Esophagus squamous epithelium (tissue), 5 donors: Measurements from ENCODE around the gene ZNF672. TPM values are rescaled to one million over a fixed set of nuclear protein-coding genes. Genes with fewer than 3 reads are reported as not detected.
A peak's percentile ranks its signal among the peaks of the same experiment; 100 is the strongest.

Experiments
- DNase-seq: peaks from one replicate; lab custom pipeline; 2025; lab: John Stamatoyannopoulos, UW
- H3K27ac ChIP-seq, 4 donors: fragments of 200-600 bp; sonication (generic); one replicate each; pipeline ENCODE4 v1.5.1; 2016 to 2019; ENCODE audit warnings: mild to moderate bottlenecking in 1 of 4
- H3K27me3 ChIP-seq, 4 donors: fragments of 200-600 bp; sonication (generic); 1 replicate in 3 of 4; 2 replicates in 1 of 4; pipeline versions ENCODE4 v1.5.1 to v1.6.0; 2017 to 2021; ENCODE audit warnings: antibody characterized with exemption in 1 of 4
- H3K36me3 ChIP-seq, 3 donors: fragments of 200-600 bp; sonication (generic); one replicate each; pipeline ENCODE4 v1.5.1; 2016 to 2019
- H3K4me1 ChIP-seq, 3 donors: fragments of 200-600 bp; sonication (generic); one replicate each; pipeline ENCODE4 v1.5.1; 2017 to 2019
- H3K4me3 ChIP-seq, 4 donors: fragments of 200-600 bp; sonication (generic); 1 replicate in 3 of 4; 2 replicates in 1 of 4; pipeline ENCODE4 v1.5.1; 2016 to 2019; ENCODE audit warnings: mild to moderate bottlenecking in 2 of 4, moderate library complexity in 1 of 4
- H3K9me3 ChIP-seq, 3 donors: fragments of 200-600 bp; sonication (generic); one replicate each; pipeline ENCODE4 v1.5.1; 2016 to 2019
- CTCF ChIP-seq, 6 experiments: fragments of 450-650 bp in 4 of 6; fragments of 200-600 bp in 2 of 6; sonication (generic) in 2 of 6; IDR thresholded peaks; one replicate each; pipeline ENCODE4 v1.5.1; 2016 to 2019; ENCODE audit warnings: antibody characterized with exemption in 6 of 6, mild to moderate bottlenecking in 4 of 6, moderate library complexity in 4 of 6
- POLR2A ChIP-seq, 4 donors: fragments of 450-650 bp; IDR thresholded peaks; one replicate each; pipeline ENCODE4 v1.6.1; 2017; ENCODE audit warnings: antibody characterized with exemption in 4 of 4, mild to moderate bottlenecking in 4 of 4, moderate library complexity in 3 of 4
- WGBS, 2 donors: methylation state at CpG; one replicate each; pipeline ENCODE4 v1.1.5; 2018; 5-methylcytosine and 5-hydroxymethylcytosine counted together
- intact Hi-C: fragments of 100-400 bp; cut with DNase I; formaldehyde crosslinking; loops from one replicate; pipeline ENCODE4 v1.15.0; 2022
- small RNA-seq, 4 donors: library from RNA; depleted of rRNA; stranded (forward); fragments of <200 nt; gene quantifications; one replicate each; pipeline ENCODE3, GENCODE V24; 2016
- total RNA-seq, 4 donors: library from RNA; depleted of rRNA; stranded (reverse); fragments of >200 nt; gene quantifications; one replicate each; pipeline ENCODE4 v1.1.0, GENCODE V29; 2016
- donor health status: DM: yes; HTN: yes; CAD: no.

The ZNF672 gene
- total RNA-seq, 4 donors from 2014 or later, result 22.3 to 25.8 (median 24.0) TPM

- H3K27ac ChIP-seq, result no peak overlapping the region
- intact Hi-C loops, result no loop called here
- no peak for DNase-seq
Observed at GRCh38 chr1:248894837-248895236, 56.8 kb downstream of the ZNF672 start.

DNA sequence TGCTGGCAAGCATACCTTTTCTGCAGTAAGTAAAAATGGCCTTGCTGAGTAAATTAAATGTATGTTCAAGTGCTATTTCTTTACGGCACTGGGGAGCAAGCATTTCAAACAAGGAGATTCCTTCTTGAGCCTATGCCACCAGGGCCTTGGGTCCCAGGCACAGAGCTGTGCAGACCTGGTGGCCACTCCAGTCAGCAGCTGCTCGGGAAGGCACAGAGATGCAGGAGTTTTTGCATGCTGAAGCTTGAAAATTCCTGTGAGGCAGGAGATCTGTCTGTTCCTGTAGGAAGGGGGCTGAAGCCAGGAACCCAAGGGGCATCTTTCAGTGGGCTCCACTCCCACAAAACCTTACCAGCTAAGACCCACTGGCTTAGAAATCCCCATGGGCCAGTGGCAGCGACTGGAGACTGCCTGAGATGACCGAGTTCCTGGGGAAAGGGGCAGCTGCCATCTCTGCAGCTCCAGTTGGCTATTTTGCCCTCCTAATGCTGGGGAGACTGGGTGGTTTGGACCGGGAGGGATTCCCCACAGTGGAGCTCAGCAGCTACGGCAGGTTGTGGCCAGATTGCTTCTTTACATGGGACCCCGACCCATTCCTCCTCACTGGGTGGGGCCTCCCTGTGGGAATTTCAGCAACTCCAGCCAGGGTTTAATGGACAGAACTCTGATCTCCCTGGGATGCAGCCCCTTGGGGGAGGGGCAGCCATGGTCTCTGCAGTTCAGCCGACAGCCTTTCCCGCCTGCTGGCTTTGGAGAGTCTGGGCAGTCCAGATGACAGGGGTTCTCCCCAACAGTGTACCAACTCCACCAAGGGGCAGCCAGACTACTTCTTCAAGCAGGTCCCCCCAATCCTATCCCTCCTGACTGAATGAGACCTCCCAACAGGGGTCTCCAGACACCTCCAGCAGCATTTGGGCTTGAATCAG lies 59.7 kb downstream of the ZNF672 start:
- WGBS, 2 donors, result 10 to 49% methylated on average over 2 to 5 of the region's 9 CpGs
- TF ChIP-seq CTCF (IDR thresholded peaks at IDR 0.05), result no peak
- TF ChIP-seq POLR2A (IDR thresholded peaks at IDR 0.05), result no peak
- intact Hi-C loops, result no loop called here
- peak overlapping the region in 2 of 4 donors; percentile 11 to 20 for H3K27ac ChIP-seq
- peak overlapping the region in 3 of 4 donors; percentile 5 to 43 (median 8) for H3K4me3 ChIP-seq
- H3K4me1 ChIP-seq, result peaks cover 0 to 17% (median 0%) of the 10 kb centered on the region in 3 donors
- H3K36me3 ChIP-seq, result no peaks in the 10 kb centered on the region
- H3K27me3 ChIP-seq, result peaks cover 0 to 30% (median 0%) of the 10 kb centered on the region in 4 donors
- DNase-seq, result no peak
- no peaks in the 10 kb centered on the region for H3K9me3 ChIP-seq

More at GRCh38 chr1:248894837-248895236, 56.8 kb downstream of the ZNF672 start:
- Histone ChIP-seq H3K4me1 (peaks cover 0 to 17% (median 0%) of the 10 kb centered on the region in 3 donors), H3K36me3 (no peaks in the 10 kb centered on the region), H3K27me3 (peaks cover 0 to 24% (median 0%) of the 10 kb centered on the region in 4 donors), H3K9me3 (no peaks in the 10 kb centered on the region), H3K4me3 (no peak overlapping the region)
- TF ChIP-seq CTCF (IDR thresholded peaks at IDR 0.05) (no peak), POLR2A (IDR thresholded peaks at IDR 0.05) (no peak)

Small RNA genes within 50 kb of the gene (small RNA-seq; reads per million reads assigned to genes)
- gene MIR3124, result 0 reads per million in 4 donors

Other genes starting within 250 kb of the ZNF672 start
- gene OR2T10, start 240.5 kb upstream of the ZNF672 start, total RNA-seq, result not detected
- not detected for gene OR2T11, start 203.1 kb upstream of the ZNF672 start, total RNA-seq
- not detected for gene OR2T35, start 192.9 kb upstream of the ZNF672 start, total RNA-seq
- gene OR2T27, start 182.7 kb upstream of the ZNF672 start, total RNA-seq, result not detected
- not detected for gene OR14I1, start 135.5 kb upstream of the ZNF672 start, total RNA-seq
- gene LYPD8, start 82.5 kb upstream of the ZNF672 start, total RNA-seq, result not detected
- 10 to 100 TPM; 19.2 to 23.1 (median 21.9) TPM for gene SH3BP5L, start 12.3 kb upstream of the ZNF672 start, total RNA-seq
- 10 to 100 TPM; 35.7 to 67.9 (median 40.7) TPM for gene ZNF692, start 20.9 kb downstream of the ZNF672 start, total RNA-seq
- 1 to 10 TPM; 4.1 to 9.5 (median 6.7) TPM for gene PGBD2, start 68.0 kb downstream of the ZNF672 start, total RNA-seq